ENCODE results near the gene AKT3.
"Not testable (repeated sequence)": the region's sequence is repeated elsewhere in the genome, so short reads cannot be mapped to it uniquely, and the experiment has no call there.

Gene AKT3

GRCh38 chr1:243837907-243838535, 12.0 kb downstream of the AKT3 start:
- DNase-seq: no peak

GRCh38 chr1:243834130-243834529, 15.9 kb downstream of the AKT3 start:
- DNase-seq: no peak

GRCh38 chr1:243831463-243831862, 18.6 kb downstream of the AKT3 start:
- no peak for DNase-seq

GRCh38 chr1:243827206-243827605, 22.8 kb downstream of the AKT3 start:
- no peak for DNase-seq

GRCh38 chr1:243824907-243825306, 25.1 kb downstream of the AKT3 start:
- DNase-seq: not testable (repeated sequence)

GRCh38 chr1:243821177-243821680, 28.8 kb downstream of the AKT3 start:
- no peak for DNase-seq

- no peak for DNase-seq
Measured at GRCh38 chr1:243819438-243819839, 30.6 kb downstream of the AKT3 start.

- no peak for DNase-seq
Measured at GRCh38 chr1:243818978-243819377, 31.1 kb downstream of the AKT3 start.

- no peak for DNase-seq
Measured at GRCh38 chr1:243814718-243815117, 35.3 kb downstream of the AKT3 start.

GRCh38 chr1:243807346-243807745, 42.7 kb downstream of the AKT3 start:
- not testable (repeated sequence) for DNase-seq

- DNase-seq: no peak
Measured at GRCh38 chr1:243806310-243806709, 43.7 kb downstream of the AKT3 start.

GRCh38 chr1:243802736-243803135, 47.3 kb downstream of the AKT3 start:
- DNase-seq: no peak

- DNase-seq: no peak
Measured at GRCh38 chr1:243801378-243801777, 48.7 kb downstream of the AKT3 start.

GRCh38 chr1:243799908-243800307, 50.1 kb downstream of the AKT3 start:
- peak; percentile 25 for DNase-seq

- peak; percentile 98 for DNase-seq
Measured at GRCh38 chr1:243798726-243799125, 51.3 kb downstream of the AKT3 start.

GRCh38 chr1:243796016-243796415, 54.0 kb downstream of the AKT3 start:
- DNase-seq: no peak

- no peak for DNase-seq
Measured at GRCh38 chr1:243793298-243793697, 56.7 kb downstream of the AKT3 start.

GRCh38 chr1:243792891-243793290, 57.2 kb downstream of the AKT3 start:
- no peak for DNase-seq

GRCh38 chr1:243792401-243792800, 57.6 kb downstream of the AKT3 start:
- DNase-seq: no peak

GRCh38 chr1:243791586-243792267, 58.3 kb downstream of the AKT3 start:
- no peak for DNase-seq

- DNase-seq: no peak
Measured at GRCh38 chr1:243790404-243790803, 59.6 kb downstream of the AKT3 start.

- DNase-seq: no peak
Measured at GRCh38 chr1:243786531-243786930, 63.5 kb downstream of the AKT3 start.

- no peak for DNase-seq
Measured at GRCh38 chr1:243784506-243784905, 65.5 kb downstream of the AKT3 start.

GRCh38 chr1:243783714-243784113, 66.3 kb downstream of the AKT3 start:
- no peak for DNase-seq

Data from HCEC 1CT (cell line).